Pancreas (tissue), 10 donors: ENCODE measurements around the gene CST9L. TPM values are rescaled to one million over a fixed set of nuclear protein-coding genes. Genes with fewer than 3 reads are reported as not detected.

Experiments
- ATAC-seq, 4 donors: fragments of 200-7000 bp; cut with Tn5 transposase; one replicate each; pipeline versions ENCODE4 v1.8.0 to v1.9.1; 2020; ENCODE audit warnings: mild to moderate bottlenecking in 4 of 4, moderate library complexity in 4 of 4
- DNase-seq, 6 donors: peaks; one replicate each; pipeline ENCODE4 v3.0.0-alpha.2; 2020
- FAIRE-seq: peaks from 2 replicates; lab custom pipeline; 2012; peaks lifted over from hg19 to GRCh38; lab: Jason Lieb, UNC
- H3K27ac ChIP-seq, 4 donors: fragments of 200-600 bp; sonication (generic); 1 replicate in 3 of 4; 2 replicates in 1 of 4; pipeline versions ENCODE4 v1.5.0 to v1.8.0; 2020
- H3K27me3 ChIP-seq, 4 donors: fragments of 200-600 bp; one replicate each; pipeline ENCODE4 v1.8.0; 2021
- H3K36me3 ChIP-seq, 3 donors: fragments of 200-600 bp; sonication (generic) in 1 of 3; one replicate each; pipeline versions ENCODE4 v1.5.0 to v1.8.0; 2020 to 2021
- H3K4me1 ChIP-seq, 3 donors: fragments of 200-600 bp; one replicate each; pipeline ENCODE4 v1.8.0; 2021
- H3K4me3 ChIP-seq, 4 donors: fragments of 200-600 bp; sonication (generic) in 2 of 4; one replicate each; pipeline versions ENCODE4 v1.5.0 to v1.8.0; 2020 to 2021
- H3K9me3 ChIP-seq, 4 donors: fragments of 200-600 bp; one replicate each; pipeline ENCODE4 v1.8.0; 2021
- WGBS, 2 donors: extraction: QIAGEN DNeasy Blood & Tissue Kit; methylation state at CpG; one replicate each; pipeline ENCODE4 v1.1.7; 2013; 5-methylcytosine and 5-hydroxymethylcytosine counted together
- intact Hi-C, 3 donors: fragments of 100-400 bp; cut with DNase I; formaldehyde crosslinking; loops; one replicate each; pipeline versions ENCODE4 v1.11.1 to v1.14.2; 2022
- polyA plus RNA-seq, 2 donors: library from polyadenylated mRNA; stranded (reverse); fragments of 200-250 nt; gene quantifications; one replicate each; pipeline ENCODE4 v1.2.3, GENCODE V29; 2013
- total RNA-seq, 6 donors: library from RNA; stranded (reverse); fragmentation: NEBNext Ultra II Directional in 4 of 6; extraction: Animal tissue kit (Norgen Biotek cat#: 25700) in 4 of 6; gene quantifications; one replicate each; pipeline versions ENCODE4 v1.2.1 to v1.2.4, GENCODE V29; 2021 to 2023
- TF ChIP-seq, protein P1 (sequence below), 4 donors: fragments of 200-600 bp; sonication (generic) in 3 of 4; IDR thresholded peaks; one replicate each; pipeline versions ENCODE4 v1.5.0 to v1.8.0; 2021; ENCODE audit warnings: antibody characterized with exemption in 4 of 4
- donor health status: healthy with polysubstance abuse.
- donor health status: DM: no; HTN: no; CAD: no; lungs with moderate emphysema.
- donor health status: DM: no; HTN: no; CAD: no.
- donor health status: control.
- donor health status: control.
- donor health status: Bipolar disorder and iron deficiency.
- donor health status: DM: yes; HTN: yes; CAD: no.
- donor health status: DM: no; HTN: no; CAD: no.
- donor health status: DM: no; HTN: no; CAD: no.
- donor health status: DM: yes; HTN: yes; CAD: no.

CST9L gene
- total and polyA plus RNA-seq, 8 donors: not detected

DNA sequence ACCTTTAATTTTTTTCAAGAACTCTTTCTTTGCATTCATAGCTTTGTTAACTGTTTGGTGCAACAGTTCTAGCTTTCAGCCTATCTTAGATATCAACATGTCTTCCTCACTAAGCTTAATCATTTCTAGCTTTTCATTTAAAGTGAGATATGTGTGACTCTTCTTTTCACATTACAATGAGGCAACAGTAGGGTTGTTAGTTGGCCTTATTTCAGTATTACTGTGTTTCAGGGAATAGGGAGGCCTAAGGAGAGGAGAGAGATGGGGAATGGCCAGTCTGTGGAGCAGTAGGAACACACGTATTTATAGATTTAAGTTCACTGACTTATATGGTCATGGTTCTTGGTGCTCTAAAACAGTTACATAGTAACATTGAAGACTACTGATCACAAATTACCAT lies 35.8 kb downstream of the CST9L start:
- ATAC-seq (no peak), DNase-seq (no peak), FAIRE-seq (no peak)
- Histone ChIP-seq H3K4me1 (no peaks in the 10 kb centered on the region), H3K27ac (no peak overlapping the region), H3K9me3 (no peaks in the 10 kb centered on the region), H3K27me3 (no peaks in the 10 kb centered on the region), H3K4me3 (no peak overlapping the region), H3K36me3 (no peaks in the 10 kb centered on the region)
- WGBS, 2 donors: 53 to 68% methylated on average over 1 of the region's 1 CpG
- TF ChIP-seq, protein P1, sequence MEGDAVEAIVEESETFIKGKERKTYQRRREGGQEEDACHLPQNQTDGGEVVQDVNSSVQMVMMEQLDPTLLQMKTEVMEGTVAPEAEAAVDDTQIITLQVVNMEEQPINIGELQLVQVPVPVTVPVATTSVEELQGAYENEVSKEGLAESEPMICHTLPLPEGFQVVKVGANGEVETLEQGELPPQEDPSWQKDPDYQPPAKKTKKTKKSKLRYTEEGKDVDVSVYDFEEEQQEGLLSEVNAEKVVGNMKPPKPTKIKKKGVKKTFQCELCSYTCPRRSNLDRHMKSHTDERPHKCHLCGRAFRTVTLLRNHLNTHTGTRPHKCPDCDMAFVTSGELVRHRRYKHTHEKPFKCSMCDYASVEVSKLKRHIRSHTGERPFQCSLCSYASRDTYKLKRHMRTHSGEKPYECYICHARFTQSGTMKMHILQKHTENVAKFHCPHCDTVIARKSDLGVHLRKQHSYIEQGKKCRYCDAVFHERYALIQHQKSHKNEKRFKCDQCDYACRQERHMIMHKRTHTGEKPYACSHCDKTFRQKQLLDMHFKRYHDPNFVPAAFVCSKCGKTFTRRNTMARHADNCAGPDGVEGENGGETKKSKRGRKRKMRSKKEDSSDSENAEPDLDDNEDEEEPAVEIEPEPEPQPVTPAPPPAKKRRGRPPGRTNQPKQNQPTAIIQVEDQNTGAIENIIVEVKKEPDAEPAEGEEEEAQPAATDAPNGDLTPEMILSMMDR (IDR thresholded peaks at IDR 0.05): no peak
- intact Hi-C loops: no loop called here

DNA sequence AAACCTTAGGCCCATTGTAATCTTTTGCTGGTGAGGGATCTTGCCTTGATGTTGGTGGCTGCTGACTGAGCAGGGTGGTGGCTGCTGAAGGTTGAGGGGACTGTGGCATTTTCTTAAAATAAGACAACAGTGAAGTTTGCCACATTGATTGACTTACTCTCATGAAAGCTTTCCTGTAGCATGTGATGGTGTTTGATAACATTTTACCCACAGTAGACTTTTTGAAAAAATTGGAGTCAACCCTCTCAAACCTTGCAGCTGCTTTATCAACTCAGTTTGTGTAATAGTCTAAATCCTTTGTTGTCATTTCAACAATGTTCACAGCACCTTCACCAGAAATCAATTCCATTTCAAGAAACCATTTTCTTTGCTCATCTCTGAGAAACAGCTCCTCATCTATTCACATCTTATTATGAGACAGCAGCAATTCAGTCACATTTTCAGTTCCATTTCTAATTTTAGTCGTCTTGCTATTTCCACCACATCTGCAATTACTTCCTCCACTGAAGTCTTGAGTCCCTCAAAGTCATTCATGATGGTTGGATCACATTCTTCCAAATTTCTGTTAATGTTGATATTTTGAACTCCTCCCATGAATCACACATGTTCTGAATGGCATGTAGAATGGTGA lies 37.2 kb downstream of the CST9L start:
- FAIRE-seq (no peak), ATAC-seq (no peak), DNase-seq (no peak)
- Histone ChIP-seq H3K9me3 (no peaks in the 10 kb centered on the region), H3K27ac (no peak overlapping the region), H3K27me3 (no peaks in the 10 kb centered on the region), H3K4me1 (no peaks in the 10 kb centered on the region), H3K4me3 (no peak overlapping the region), H3K36me3 (no peaks in the 10 kb centered on the region)
- intact Hi-C loops: no loop called here
- WGBS, 2 donors: 31 to 36% methylated on average over 1 of the region's 1 CpG
- TF ChIP-seq, protein P1 (IDR thresholded peaks at IDR 0.05): no peak

DNA sequence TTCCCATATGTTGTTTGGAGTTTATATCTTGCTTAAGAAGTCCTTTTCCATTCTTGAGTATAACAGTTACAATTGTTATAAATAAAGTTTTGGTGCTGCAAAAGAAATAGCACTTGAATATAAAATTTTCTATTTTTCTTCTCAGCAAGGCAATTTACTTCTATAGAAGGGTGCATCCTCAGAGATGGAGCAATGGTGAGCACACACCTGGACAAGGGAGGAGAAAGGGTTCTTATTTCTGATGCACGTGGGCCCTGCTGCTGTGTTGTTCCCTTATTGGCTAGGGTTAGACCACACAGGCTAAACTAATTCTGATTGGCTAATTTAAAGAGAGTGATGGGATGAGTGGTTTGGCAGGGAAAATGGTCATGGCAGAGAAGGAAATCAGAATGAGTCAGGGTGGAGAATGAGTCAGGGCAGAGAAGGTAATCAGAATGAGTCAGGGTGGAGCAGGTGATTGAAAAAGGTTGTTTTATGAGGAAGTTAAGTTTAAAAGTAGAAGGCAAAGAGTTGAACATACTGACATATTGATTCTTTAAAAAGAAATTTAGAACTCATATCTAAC lies 39.3 kb downstream of the CST9L start:
- DNase-seq: no peak
- TF ChIP-seq, protein P1 (IDR thresholded peaks at IDR 0.05): no peak
- no peak for FAIRE-seq
- Histone ChIP-seq H3K4me1 (no peaks in the 10 kb centered on the region), H3K27ac (no peak overlapping the region), H3K9me3 (no peaks in the 10 kb centered on the region), H3K27me3 (no peaks in the 10 kb centered on the region), H3K4me3 (no peak overlapping the region), H3K36me3 (no peaks in the 10 kb centered on the region)
- no peak for ATAC-seq
- intact Hi-C loops: no loop called here
- WGBS, 2 donors: 56 to 65% methylated on average over 1 of the region's 1 CpG

DNA sequence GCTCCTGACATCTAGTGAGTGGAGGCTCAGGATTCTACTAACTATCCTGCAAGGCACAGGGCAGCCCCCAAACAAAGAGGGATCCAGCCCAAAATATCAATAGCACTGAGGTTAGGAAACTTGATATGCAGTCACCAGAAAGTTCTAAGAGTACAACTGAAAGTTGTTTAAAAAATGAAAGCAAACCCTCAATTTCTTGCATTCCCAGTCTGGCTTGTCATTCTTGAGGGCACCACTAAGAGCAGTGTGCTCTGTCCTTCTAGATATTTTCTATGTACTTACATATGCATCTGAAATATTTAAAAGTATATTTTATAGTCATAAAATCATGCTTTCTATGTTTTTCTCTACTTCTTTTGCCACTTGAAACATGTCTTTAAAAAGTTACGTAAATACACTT lies 41.4 kb downstream of the CST9L start:
- Histone ChIP-seq H3K36me3 (no peaks in the 10 kb centered on the region), H3K27me3 (no peaks in the 10 kb centered on the region), H3K27ac (no peak overlapping the region), H3K9me3 (no peaks in the 10 kb centered on the region), H3K4me3 (no peak overlapping the region), H3K4me1 (no peaks in the 10 kb centered on the region)
- intact Hi-C loops: no loop called here
- FAIRE-seq (no peak), ATAC-seq (no peak), DNase-seq (no peak)
- TF ChIP-seq, protein P1 (IDR thresholded peaks at IDR 0.05): no peak
- 94 to 96% methylated on average over 1 of the region's 1 CpG for whole genome bisulfite sequencing, 2 donors

DNA sequence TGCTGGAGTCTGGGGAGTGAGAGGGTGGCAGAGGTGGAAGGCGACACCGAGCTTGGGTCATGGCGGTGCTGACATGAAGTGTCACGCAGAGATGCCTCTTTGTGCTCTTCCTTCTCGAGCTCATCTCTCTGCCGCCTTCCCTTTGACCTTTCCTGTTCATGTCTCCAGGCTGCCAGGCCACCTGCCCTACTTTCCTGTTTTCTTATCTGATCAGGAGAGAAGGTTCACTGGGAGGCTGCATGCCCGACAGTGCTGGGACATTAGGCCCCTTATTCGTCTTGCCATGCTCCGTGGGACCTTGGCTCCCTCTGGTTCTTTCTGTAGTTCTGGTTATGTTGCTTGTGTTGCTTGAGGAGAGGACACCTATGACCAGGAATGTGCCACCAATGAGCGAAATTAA lies 44.1 kb downstream of the CST9L start:
- DNase-seq (no peak), ATAC-seq (no peak), FAIRE-seq (no peak)
- Histone ChIP-seq H3K4me3 (no peak overlapping the region), H3K9me3 (no peaks in the 10 kb centered on the region), H3K27ac (no peak overlapping the region), H3K4me1 (no peaks in the 10 kb centered on the region), H3K36me3 (no peaks in the 10 kb centered on the region), H3K27me3 (no peaks in the 10 kb centered on the region)
- intact Hi-C loops: no loop called here
- 65 to 76% methylated on average over 10 of the region's 10 CpGs for WGBS, 2 donors
- TF ChIP-seq, protein P1 (IDR thresholded peaks at IDR 0.05): no peak
